Cardiac muscle cell (in vitro differentiated cells and primary cell): Measurements from ENCODE around the gene UBE2J2. TPM values are rescaled to one million over a fixed set of nuclear protein-coding genes. Genes with fewer than 3 reads are reported as not detected.

Experiments used
- DNase-seq, 2 donors: peaks; one replicate each; pipeline versions ENCODE4 v3.0.0 to v3.0.0-alpha.2; 2010 to 2017; ENCODE audit warnings: low read depth in 1 of 2, low spot score in 1 of 2
- H3K27ac ChIP-seq: fragments of 200-600 bp; sonication (generic); 2 replicates; pipeline ENCODE4 v1.5.1; 2016
- H3K27me3 ChIP-seq: fragments of 200-600 bp; sonication (generic); 2 replicates; pipeline ENCODE4 v1.6.0; 2016; ENCODE audit warnings: control low read depth
- H3K36me3 ChIP-seq: fragments of 200-600 bp; sonication (generic); 2 replicates; pipeline ENCODE4 v1.5.1; 2016; ENCODE audit warnings: control low read depth
- H3K4me1 ChIP-seq: fragments of 200-600 bp; sonication (generic); 2 replicates; pipeline ENCODE4 v1.8.1; 2017; ENCODE audit warnings: low read depth, mild to moderate bottlenecking, mixed run types
- H3K4me3 ChIP-seq: fragments of 200-600 bp; sonication (generic); 2 replicates; pipeline ENCODE4 v1.5.1; 2016; ENCODE audit warnings: mild to moderate bottlenecking
- H3K9me3 ChIP-seq: fragments of 200-600 bp; sonication (generic); 2 replicates; pipeline ENCODE4 v1.5.1; 2017; ENCODE audit warnings: low read depth, mild to moderate bottlenecking, control low read depth
- CTCF ChIP-seq: IDR thresholded peaks from 2 replicates; pipeline ENCODE4 v1.5.1; 2012; ENCODE audit warnings: low read depth, mild to moderate bottlenecking, low read length
- polyA plus RNA-seq: library from polyadenylated mRNA; unstranded; fragments of >200 nt; fragmentation: Nextera tagmentation; extraction: Ambion mirVana; gene quantifications from 2 replicates; pipeline ENCODE4 v1.2.1, GENCODE V29; 2016
- total RNA-seq: library from RNA; depleted of rRNA; stranded (reverse); fragments of >200 nt; gene quantifications from 2 replicates; pipeline ENCODE4 v1.2.3, GENCODE V29; 2016

UBE2J2 gene
- total and polyA plus RNA-seq, 2 experiments from 2014 or later, result 64.2 to 87.3 TPM

- no peak overlapping the region for H3K27ac ChIP-seq
- H3K4me1 ChIP-seq, result peaks cover 7% of the 10 kb centered on the region
- H3K27me3 ChIP-seq, result no peaks in the 10 kb centered on the region
- DNase-seq, result no peak
- no peaks in the 10 kb centered on the region for H3K9me3 ChIP-seq
- TF ChIP-seq CTCF, result no peak
- no peak overlapping the region for H3K4me3 ChIP-seq
- peaks cover 9% of the 10 kb centered on the region for H3K36me3 ChIP-seq
Observed at GRCh38 chr1:1311107-1312104, 37.8 kb upstream of the UBE2J2 start.

- Histone ChIP-seq H3K4me3 (no peak overlapping the region), H3K9me3 (no peaks in the 10 kb centered on the region), H3K27me3 (no peaks in the 10 kb centered on the region), H3K27ac (no peak overlapping the region), H3K4me1 (peaks cover 15% of the 10 kb centered on the region), H3K36me3 (peaks cover 9% of the 10 kb centered on the region)
- TF ChIP-seq CTCF, result no peak
- no peak for DNase-seq
Observed at GRCh38 chr1:1310476-1311053, 36.9 kb upstream of the UBE2J2 start.

- TF ChIP-seq CTCF, result no peak
- Histone ChIP-seq H3K4me1 (peaks cover 18% of the 10 kb centered on the region), H3K27me3 (no peaks in the 10 kb centered on the region), H3K36me3 (peaks cover 9% of the 10 kb centered on the region), H3K4me3 (no peak overlapping the region), H3K27ac (no peak overlapping the region), H3K9me3 (no peaks in the 10 kb centered on the region)
- DNase-seq, result no peak
Observed at GRCh38 chr1:1310109-1310385, 36.4 kb upstream of the UBE2J2 start.

- Histone ChIP-seq H3K4me3 (peak overlapping the region; percentile 70), H3K27me3 (no peaks in the 10 kb centered on the region), H3K4me1 (peaks cover 18% of the 10 kb centered on the region), H3K9me3 (no peaks in the 10 kb centered on the region), H3K36me3 (peaks cover 9% of the 10 kb centered on the region), H3K27ac (no peak overlapping the region)
- DNase-seq, result no peak
- no peak for TF ChIP-seq CTCF
Observed at GRCh38 chr1:1309251-1310108, 35.8 kb upstream of the UBE2J2 start.

GRCh38 chr1:1308756-1309250 is 35.1 kb upstream of the UBE2J2 start:
- no peak for DNase-seq
- H3K9me3 ChIP-seq, result no peaks in the 10 kb centered on the region
- H3K4me1 ChIP-seq, result peaks cover 18% of the 10 kb centered on the region
- no peak overlapping the region for H3K27ac ChIP-seq
- H3K36me3 ChIP-seq, result peaks cover 9% of the 10 kb centered on the region
- H3K4me3 ChIP-seq, result peak overlapping the region; percentile 70
- TF ChIP-seq CTCF, result no peak
- no peaks in the 10 kb centered on the region for H3K27me3 ChIP-seq
